Neural progenitor cell (in vitro differentiated cells): ENCODE data around the gene KLF16. TPM values are rescaled to one million over a fixed set of nuclear protein-coding genes. Genes with fewer than 3 reads are reported as not detected.

Experiments used
- DNase-seq: peaks from one replicate; pipeline ENCODE4 v3.0.0-alpha.2; 2016; ENCODE audit warnings: low spot score
- H2AFZ ChIP-seq: fragments of 200-600 bp; sonication (generic); replicated peaks from 2 replicates; pipeline ENCODE4 v1.6.1; 2016; ENCODE audit warnings: antibody characterized with exemption
- H3F3A ChIP-seq: fragments of 200-600 bp; sonication (generic); 2 replicates; pipeline ENCODE4 v1.6.1; 2016; ENCODE audit warnings: antibody characterized with exemption, low read depth
- H3K27ac ChIP-seq: fragments of 200-600 bp; sonication (generic); 2 replicates; pipeline ENCODE4 v1.5.1; 2016; ENCODE audit warnings: mild to moderate bottlenecking
- H3K27me3 ChIP-seq: fragments of 200-600 bp; sonication (generic); 2 replicates; pipeline ENCODE4 v1.6.1; 2016; ENCODE audit warnings: mild to moderate bottlenecking, moderate library complexity
- H3K36me3 ChIP-seq: fragments of 200-600 bp; sonication (generic); 2 replicates; pipeline ENCODE4 v1.5.1; 2016
- H3K4me1 ChIP-seq: fragments of 200-600 bp; sonication (generic); 2 replicates; pipeline ENCODE4 v1.6.1; 2016; ENCODE audit warnings: mixed run types
- H3K4me2 ChIP-seq: fragments of 200-600 bp; sonication (generic); 2 replicates; pipeline ENCODE4 v1.6.1; 2016
- H3K4me3 ChIP-seq: fragments of 200-600 bp; sonication (generic); 2 replicates; pipeline ENCODE4 v1.5.1; 2016
- H3K79me2 ChIP-seq: fragments of 200-600 bp; sonication (generic); 2 replicates; pipeline ENCODE4 v1.6.1; 2016; ENCODE audit warnings: low read depth
- H3K9ac ChIP-seq: fragments of 200-600 bp; sonication (generic); 2 replicates; pipeline ENCODE4 v1.6.1; 2016
- H3K9me3 ChIP-seq: fragments of 200-600 bp; sonication (generic); 2 replicates; pipeline ENCODE4 v1.5.1; 2016; ENCODE audit warnings: low read depth
- H4K20me1 ChIP-seq: fragments of 200-600 bp; sonication (generic); 2 replicates; pipeline ENCODE4 v1.6.1; 2016; ENCODE audit warnings: low read depth
- H3K27ac Mint-ChIP-seq: 3 replicates; pipeline ENCODE4 v1.8.0; 2021; ENCODE audit warnings: mixed read lengths
- H3K27me3 Mint-ChIP-seq: 2 replicates; pipeline ENCODE4 v1.8.0; 2022; ENCODE audit warnings: low read depth, mild to moderate bottlenecking, inconsistent platforms, moderate library complexity, mixed read lengths; ENCODE audit not compliant: insufficient read depth
- H3K36me3 Mint-ChIP-seq: 3 replicates; pipeline ENCODE4 v1.8.0; 2021; ENCODE audit warnings: mixed read lengths
- H3K4me1 Mint-ChIP-seq: 3 replicates; pipeline ENCODE4 v1.8.0; 2021; ENCODE audit warnings: mixed read lengths
- H3K4me3 Mint-ChIP-seq: 3 replicates; pipeline ENCODE4 v1.8.0; 2021; ENCODE audit warnings: mild to moderate bottlenecking, moderate library complexity, mixed read lengths
- H3K9me3 Mint-ChIP-seq: 3 replicates; pipeline ENCODE4 v1.8.0; 2020; ENCODE audit warnings: mixed read lengths
- EZH2 ChIP-seq: fragments of 200-600 bp; sonication (generic); IDR thresholded peaks from 2 replicates; pipeline ENCODE4 v1.6.1; 2017; ENCODE audit warnings: antibody characterized with exemption, mild to moderate bottlenecking, moderate library complexity
- EZH2phosphoT487 ChIP-seq: fragments of 200-600 bp; sonication (generic); IDR thresholded peaks from 2 replicates; pipeline ENCODE4 v1.6.1; 2017; ENCODE audit warnings: antibody characterized with exemption
- total RNA-seq: library from RNA; depleted of rRNA; stranded (reverse); fragments of >200 nt; gene quantifications from 2 replicates; pipeline ENCODE4 v1.2.3, GENCODE V29; 2015; ENCODE audit warnings: low replicate concordance
- TF ChIP-seq, protein P1 (sequence below): fragments of 200-600 bp; sonication (generic); IDR thresholded peaks from 2 replicates; pipeline ENCODE4 v1.5.1; 2017; ENCODE audit warnings: antibody characterized with exemption, mild to moderate bottlenecking

KLF16 gene
- total RNA-seq, 1 donor from 2014 or later, result 1.0 TPM

DNA sequence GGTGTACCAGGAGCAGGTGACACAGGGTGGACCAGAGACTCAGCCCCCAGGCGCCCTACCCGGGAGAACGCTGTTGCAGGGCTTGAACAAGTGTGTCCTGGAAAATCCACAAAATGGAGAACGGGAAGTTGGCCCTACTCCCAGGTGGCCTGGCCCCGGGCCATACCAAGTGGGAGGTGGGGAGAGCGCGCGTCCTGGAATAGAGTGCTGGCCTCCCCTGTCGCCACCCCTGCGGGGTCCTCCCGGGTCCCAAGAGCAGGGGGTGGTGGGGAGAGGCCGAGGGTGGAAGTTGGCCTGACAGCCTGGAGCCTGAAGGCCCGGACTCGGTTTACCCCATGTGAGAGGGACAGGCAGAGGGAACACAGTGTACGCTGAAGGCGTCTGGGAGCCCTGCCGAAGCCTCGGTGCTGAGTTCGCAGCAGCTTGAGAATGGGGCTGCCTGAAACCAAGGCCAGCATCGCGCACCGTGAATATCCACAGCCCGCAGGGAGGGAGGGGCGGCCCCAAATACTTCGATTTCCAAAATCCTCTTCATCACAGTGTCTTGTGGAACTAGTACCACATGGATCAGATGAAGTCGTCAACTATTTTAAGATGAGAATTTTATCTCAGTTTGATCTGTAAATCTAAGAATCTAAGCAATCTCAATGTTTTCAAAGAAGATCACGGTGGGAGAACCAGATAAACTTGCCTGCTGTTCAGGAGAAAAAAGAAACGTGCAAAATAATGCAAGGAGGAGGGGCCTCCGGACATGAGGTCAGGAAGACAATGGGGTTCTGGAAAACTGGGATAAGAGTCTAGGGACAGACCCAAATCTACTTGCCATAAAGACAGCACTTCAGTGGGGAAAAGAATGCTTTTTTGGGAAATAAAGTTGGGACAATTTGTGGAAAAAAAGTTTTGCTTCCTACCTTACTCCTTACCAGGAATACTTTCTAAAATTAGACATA is 10.4 kb upstream of the KLF16 start:
- peaks cover 47% of the 10 kb centered on the region for H3K79me2 ChIP-seq
- H3K4me3 ChIP-seq, result peak overlapping the region; percentile 71
- Mint-ChIP-seq H3K27ac (no peak overlapping the region), H3K36me3 (no peaks in the 10 kb centered on the region), H3K4me1 (peaks cover 20% of the 10 kb centered on the region), H3K9me3 (no peaks in the 10 kb centered on the region), H3K4me3 (peak overlapping the region; percentile 95), H3K27me3 (no peaks in the 10 kb centered on the region)
- H3K36me3 ChIP-seq, result no peaks in the 10 kb centered on the region
- TF ChIP-seq, protein P1, sequence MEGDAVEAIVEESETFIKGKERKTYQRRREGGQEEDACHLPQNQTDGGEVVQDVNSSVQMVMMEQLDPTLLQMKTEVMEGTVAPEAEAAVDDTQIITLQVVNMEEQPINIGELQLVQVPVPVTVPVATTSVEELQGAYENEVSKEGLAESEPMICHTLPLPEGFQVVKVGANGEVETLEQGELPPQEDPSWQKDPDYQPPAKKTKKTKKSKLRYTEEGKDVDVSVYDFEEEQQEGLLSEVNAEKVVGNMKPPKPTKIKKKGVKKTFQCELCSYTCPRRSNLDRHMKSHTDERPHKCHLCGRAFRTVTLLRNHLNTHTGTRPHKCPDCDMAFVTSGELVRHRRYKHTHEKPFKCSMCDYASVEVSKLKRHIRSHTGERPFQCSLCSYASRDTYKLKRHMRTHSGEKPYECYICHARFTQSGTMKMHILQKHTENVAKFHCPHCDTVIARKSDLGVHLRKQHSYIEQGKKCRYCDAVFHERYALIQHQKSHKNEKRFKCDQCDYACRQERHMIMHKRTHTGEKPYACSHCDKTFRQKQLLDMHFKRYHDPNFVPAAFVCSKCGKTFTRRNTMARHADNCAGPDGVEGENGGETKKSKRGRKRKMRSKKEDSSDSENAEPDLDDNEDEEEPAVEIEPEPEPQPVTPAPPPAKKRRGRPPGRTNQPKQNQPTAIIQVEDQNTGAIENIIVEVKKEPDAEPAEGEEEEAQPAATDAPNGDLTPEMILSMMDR, result no peak
- TF ChIP-seq EZH2phosphoT487 (no peak), EZH2 (no peak)
- H3K4me1 ChIP-seq, result peaks cover 20% of the 10 kb centered on the region
- H2AFZ ChIP-seq, result no peak overlapping the region
- peak overlapping the region; percentile 92 for H3K4me2 ChIP-seq
- no peak for DNase-seq
- H3K9me3 ChIP-seq, result no peaks in the 10 kb centered on the region
- H4K20me1 ChIP-seq, result peaks cover 30% of the 10 kb centered on the region
- H3K9ac ChIP-seq, result peak overlapping the region; percentile 36
- no peak overlapping the region for H3K27ac ChIP-seq
- peaks cover 27% of the 10 kb centered on the region for H3F3A ChIP-seq
- no peaks in the 10 kb centered on the region for H3K27me3 ChIP-seq

DNA sequence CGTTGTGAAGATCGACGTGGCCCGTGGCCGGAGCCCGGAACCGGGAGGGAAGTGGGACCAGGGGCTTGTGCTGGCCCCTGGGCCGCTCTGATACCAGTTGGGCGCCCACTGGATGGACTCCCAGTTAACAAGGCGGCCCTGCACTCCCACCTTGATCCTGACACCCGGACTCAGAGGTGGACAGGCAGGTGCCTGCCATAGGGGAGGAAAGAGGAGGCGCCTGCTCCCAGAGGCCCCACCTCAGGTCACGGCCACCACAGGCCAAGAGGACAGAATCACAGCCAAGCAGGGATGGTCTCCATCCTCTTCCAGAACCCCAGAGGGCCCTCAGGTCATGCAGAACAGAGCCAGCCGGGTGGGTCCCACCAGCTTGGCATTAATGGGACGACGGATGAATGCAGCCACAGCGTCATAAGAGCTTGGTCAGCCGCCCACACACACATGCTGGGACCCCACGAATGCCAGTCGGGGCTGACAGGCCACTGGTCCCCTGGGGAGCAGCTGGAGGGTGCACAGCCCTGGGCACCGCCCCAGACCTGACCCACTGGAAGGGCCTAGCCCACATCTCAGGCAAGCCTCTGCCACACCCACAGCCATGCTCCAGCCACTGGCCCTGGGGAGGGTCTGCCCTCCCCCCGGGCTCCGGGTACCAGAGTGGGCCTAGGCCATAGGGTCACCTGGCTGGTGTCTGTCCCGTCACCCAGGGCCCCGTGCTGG is 9.6 kb upstream of the KLF16 start:
- H3K4me3 Mint-ChIP-seq, result no peak overlapping the region
- DNase-seq, result no peak
- Histone ChIP-seq H3F3A (peaks cover 29% of the 10 kb centered on the region), H3K4me2 (no peak overlapping the region), H3K27ac (no peak overlapping the region), H3K79me2 (peaks cover 47% of the 10 kb centered on the region), H3K4me3 (no peak overlapping the region), H3K9me3 (no peaks in the 10 kb centered on the region), H3K4me1 (peaks cover 20% of the 10 kb centered on the region), H2AFZ (no peak overlapping the region), H3K27me3 (no peaks in the 10 kb centered on the region), H4K20me1 (peaks cover 30% of the 10 kb centered on the region), H3K9ac (no peak overlapping the region), H3K36me3 (no peaks in the 10 kb centered on the region)
- peaks cover 20% of the 10 kb centered on the region for H3K4me1 Mint-ChIP-seq
- no peak overlapping the region for H3K27ac Mint-ChIP-seq
- no peaks in the 10 kb centered on the region for H3K36me3 Mint-ChIP-seq
- TF ChIP-seq, protein P1, result no peak
- no peak for TF ChIP-seq EZH2phosphoT487
- TF ChIP-seq EZH2, result no peak
- H3K27me3 Mint-ChIP-seq, result no peaks in the 10 kb centered on the region
- no peaks in the 10 kb centered on the region for H3K9me3 Mint-ChIP-seq

GRCh38 chr19:1871630-1872029 is 8.3 kb upstream of the KLF16 start:
- TF ChIP-seq EZH2phosphoT487 (no peak), EZH2 (no peak)
- TF ChIP-seq, protein P1, result no peak
- Histone ChIP-seq H3K9me3 (no peaks in the 10 kb centered on the region), H3K4me1 (peaks cover 18% of the 10 kb centered on the region), H2AFZ (no peak overlapping the region), H3K4me2 (no peak overlapping the region), H3K27ac (no peak overlapping the region), H3K4me3 (no peak overlapping the region), H3F3A (peaks cover 27% of the 10 kb centered on the region), H3K36me3 (no peaks in the 10 kb centered on the region), H3K79me2 (peaks cover 47% of the 10 kb centered on the region), H4K20me1 (peaks cover 30% of the 10 kb centered on the region), H3K27me3 (no peaks in the 10 kb centered on the region), H3K9ac (no peak overlapping the region)
- Mint-ChIP-seq H3K27me3 (no peaks in the 10 kb centered on the region), H3K4me3 (no peak overlapping the region), H3K4me1 (peaks cover 20% of the 10 kb centered on the region), H3K36me3 (no peaks in the 10 kb centered on the region), H3K9me3 (no peaks in the 10 kb centered on the region), H3K27ac (no peak overlapping the region)
- DNase-seq, result no peak
